ENCODE measurements around the gene SH2D3C. TPM values are rescaled to one million over a fixed set of nuclear protein-coding genes. Genes with fewer than 3 reads are reported as not detected.

SH2D3C gene
- total RNA-seq, 4 donors from 2014 or later: 6.1 to 12.1 (median 8.5) TPM

DNA sequence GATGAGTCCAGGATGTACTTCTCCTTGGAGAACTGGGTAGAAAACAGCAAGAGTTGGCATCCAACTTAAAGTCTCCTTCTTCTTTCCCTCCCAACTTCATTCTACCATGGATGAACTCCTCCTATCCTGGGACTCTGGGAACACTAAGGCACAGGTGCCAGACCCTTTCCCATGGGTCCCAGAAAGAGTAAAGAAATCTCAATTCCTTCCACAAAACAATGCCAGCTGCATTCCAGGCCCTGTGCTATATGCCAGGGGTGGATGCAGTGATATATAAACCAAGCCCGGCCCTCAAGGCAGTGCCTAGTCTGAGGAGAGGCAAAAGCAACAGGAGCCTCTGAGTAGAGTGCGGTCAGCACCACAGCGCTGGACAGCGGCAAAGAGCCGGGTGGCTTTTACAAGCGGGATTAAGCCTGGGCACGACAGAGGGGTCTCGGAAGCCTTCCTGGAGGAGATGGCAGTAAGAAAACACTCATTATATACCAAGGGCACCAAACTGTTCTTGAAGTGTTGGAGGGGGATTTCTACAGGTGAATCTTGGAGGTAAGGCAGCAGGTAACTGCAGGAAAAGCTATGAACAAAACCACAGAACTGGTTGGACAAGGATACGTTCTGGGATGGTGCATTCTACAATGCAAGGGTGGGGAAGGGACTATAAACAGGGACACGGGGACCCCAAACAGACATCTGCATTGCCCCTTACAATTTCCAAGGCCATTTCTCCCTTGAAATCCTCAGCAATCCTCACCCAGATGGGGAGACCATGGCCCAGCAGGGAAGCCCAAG, 27.0 kb downstream of the SH2D3C start:
- no peak overlapping the region for H3K4me3 ChIP-seq
- 44 to 50% methylated on average over 4 to 10 of the region's 10 CpGs for WGBS, 2 donors (ENCODE audit: low coverage in 1 of 2)
- no peak for ATAC-seq
- no peak overlapping the region for H3K27ac ChIP-seq
- peaks cover 0 to 22% (median 12%) of the 10 kb centered on the region in 3 donors for H3K4me1 ChIP-seq
- peaks cover 80% of the 10 kb centered on the region for H3K27me3 ChIP-seq
- H3K36me3 ChIP-seq: peaks cover 0 to 44% of the 10 kb centered on the region in 2 donors
- TF ChIP-seq POLR2A (IDR thresholded peaks at IDR 0.05) (no peak), POLR2AphosphoS5 (IDR thresholded peaks at IDR 0.05) (no peak), EP300 (IDR thresholded peaks at IDR 0.05) (no peak)
- TF ChIP-seq, protein P1, sequence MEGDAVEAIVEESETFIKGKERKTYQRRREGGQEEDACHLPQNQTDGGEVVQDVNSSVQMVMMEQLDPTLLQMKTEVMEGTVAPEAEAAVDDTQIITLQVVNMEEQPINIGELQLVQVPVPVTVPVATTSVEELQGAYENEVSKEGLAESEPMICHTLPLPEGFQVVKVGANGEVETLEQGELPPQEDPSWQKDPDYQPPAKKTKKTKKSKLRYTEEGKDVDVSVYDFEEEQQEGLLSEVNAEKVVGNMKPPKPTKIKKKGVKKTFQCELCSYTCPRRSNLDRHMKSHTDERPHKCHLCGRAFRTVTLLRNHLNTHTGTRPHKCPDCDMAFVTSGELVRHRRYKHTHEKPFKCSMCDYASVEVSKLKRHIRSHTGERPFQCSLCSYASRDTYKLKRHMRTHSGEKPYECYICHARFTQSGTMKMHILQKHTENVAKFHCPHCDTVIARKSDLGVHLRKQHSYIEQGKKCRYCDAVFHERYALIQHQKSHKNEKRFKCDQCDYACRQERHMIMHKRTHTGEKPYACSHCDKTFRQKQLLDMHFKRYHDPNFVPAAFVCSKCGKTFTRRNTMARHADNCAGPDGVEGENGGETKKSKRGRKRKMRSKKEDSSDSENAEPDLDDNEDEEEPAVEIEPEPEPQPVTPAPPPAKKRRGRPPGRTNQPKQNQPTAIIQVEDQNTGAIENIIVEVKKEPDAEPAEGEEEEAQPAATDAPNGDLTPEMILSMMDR (IDR thresholded peaks at IDR 0.05): no peak
- no peaks in the 10 kb centered on the region for H3K9me3 ChIP-seq

DNA sequence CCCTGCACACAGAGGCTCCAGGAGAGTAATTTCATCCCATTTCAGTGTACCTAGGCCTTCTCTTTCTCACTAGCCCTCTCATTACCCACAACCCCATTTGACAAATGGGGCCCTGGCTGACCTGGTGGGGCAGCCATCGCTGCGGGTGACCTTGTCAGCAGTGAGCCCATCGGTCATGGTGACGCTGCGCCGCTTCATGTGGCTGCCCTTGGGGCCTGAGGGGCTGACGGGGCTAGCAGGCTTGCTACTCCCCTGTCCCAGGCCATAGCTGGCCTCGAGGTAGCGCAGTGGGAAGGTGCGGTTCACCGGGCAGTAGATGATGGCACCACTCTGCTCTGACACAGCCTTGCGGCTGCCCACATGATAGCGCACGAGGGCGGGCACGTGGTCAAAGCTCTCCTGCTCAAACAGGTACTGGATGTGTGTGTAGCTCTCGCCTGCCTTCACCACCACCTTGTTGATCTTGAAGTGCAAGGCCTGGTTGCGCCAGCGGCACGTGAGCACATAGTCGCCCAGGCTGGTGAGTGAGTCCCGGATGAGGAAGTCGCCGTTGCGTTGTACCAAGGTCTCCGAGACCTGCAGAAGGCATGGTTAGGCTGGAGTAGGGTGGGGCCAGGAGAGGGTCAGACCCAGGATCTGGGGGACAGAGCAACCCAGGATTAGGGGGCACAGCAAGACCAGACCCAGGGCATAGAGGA, 29.2 kb downstream of the SH2D3C start:
- Histone ChIP-seq H3K4me1 (peaks cover 0 to 6% (median 3%) of the 10 kb centered on the region in 3 donors), H3K36me3 (peaks cover 0 to 52% of the 10 kb centered on the region in 2 donors), H3K27ac (no peak overlapping the region), H3K27me3 (peaks cover 67% of the 10 kb centered on the region), H3K9me3 (no peaks in the 10 kb centered on the region), H3K4me3 (no peak overlapping the region)
- no peak for TF ChIP-seq EP300 (IDR thresholded peaks at IDR 0.05)
- no peak for TF ChIP-seq POLR2AphosphoS5 (IDR thresholded peaks at IDR 0.05)
- TF ChIP-seq, protein P1 (IDR thresholded peaks at IDR 0.05): no peak
- no peak for TF ChIP-seq POLR2A (IDR thresholded peaks at IDR 0.05)
- no peak for ATAC-seq
- 90% methylated on average over 2 of the region's 26 CpGs; no CpG with 5 or more reads in 1 of the 2 donors for WGBS, 2 donors (ENCODE audit: low coverage in 1 of 2)

DNA sequence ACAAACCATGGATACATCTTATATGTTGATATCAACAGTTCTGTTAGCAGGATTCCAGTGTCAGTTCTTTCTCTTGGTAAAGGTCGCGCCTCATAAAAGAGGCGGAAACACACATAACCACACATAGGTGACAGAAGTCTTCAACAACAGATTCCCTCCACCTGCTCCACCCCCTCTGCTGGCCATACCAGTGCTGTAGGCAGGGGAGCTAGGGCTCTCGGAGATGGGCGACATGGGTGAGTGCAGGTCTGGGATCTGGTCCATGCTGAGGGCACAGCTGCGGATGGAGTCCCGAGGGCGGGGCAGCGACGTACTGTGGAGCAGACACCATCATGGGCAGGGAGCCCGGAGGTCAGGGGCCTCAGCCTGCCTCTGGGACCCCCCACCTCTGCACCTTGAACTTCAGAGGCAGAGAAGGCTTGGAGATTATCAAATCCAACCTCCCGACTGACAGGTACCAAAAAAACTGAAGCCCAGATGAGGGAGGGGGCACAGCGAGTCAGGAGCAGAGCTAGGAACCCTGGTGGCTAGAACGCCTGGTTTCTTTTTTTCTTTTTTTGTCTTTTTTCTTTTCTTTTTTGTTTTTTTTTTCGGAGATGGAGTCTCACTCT, 31.4 kb downstream of the SH2D3C start:
- ATAC-seq: no peak
- TF ChIP-seq POLR2AphosphoS5 (IDR thresholded peaks at IDR 0.05): no peak
- no peak for TF ChIP-seq POLR2A (IDR thresholded peaks at IDR 0.05)
- TF ChIP-seq, protein P1 (IDR thresholded peaks at IDR 0.05): no peak
- no peak for TF ChIP-seq EP300 (IDR thresholded peaks at IDR 0.05)
- WGBS, 2 donors (ENCODE audit: low coverage in 1 of 2): 69 to 74% methylated on average over 6 to 11 of the region's 15 CpGs
- H3K4me3 ChIP-seq: no peak overlapping the region
- H3K9me3 ChIP-seq: no peaks in the 10 kb centered on the region
- peaks cover 0 to 10% (median 3%) of the 10 kb centered on the region in 3 donors for H3K4me1 ChIP-seq
- H3K27ac ChIP-seq: no peak overlapping the region
- H3K27me3 ChIP-seq: peaks cover 67% of the 10 kb centered on the region
- H3K36me3 ChIP-seq: peaks cover 0 to 59% of the 10 kb centered on the region in 2 donors

GRCh38 chr9:127744398-127745110, 33.9 kb downstream of the SH2D3C start:
- Histone ChIP-seq H3K27ac (no peak overlapping the region), H3K36me3 (peaks cover 0 to 56% of the 10 kb centered on the region in 2 donors), H3K9me3 (no peaks in the 10 kb centered on the region), H3K4me3 (no peak overlapping the region), H3K4me1 (peaks cover 0 to 25% (median 7%) of the 10 kb centered on the region in 3 donors), H3K27me3 (peaks cover 69% of the 10 kb centered on the region)
- TF ChIP-seq POLR2AphosphoS5 (IDR thresholded peaks at IDR 0.05): no peak
- 86% methylated on average over 4 of the region's 19 CpGs; no CpG with 5 or more reads in 1 of the 2 donors for WGBS, 2 donors (ENCODE audit: low coverage in 1 of 2)
- no peak for ATAC-seq
